ENCODE results near the gene CADM2. TPM values are rescaled to one million over a fixed set of nuclear protein-coding genes. Genes with fewer than 3 reads are reported as not detected.

Gene CADM2
- total RNA-seq, 1 donor from 2014 or later, result 1.2 TPM

DNA sequence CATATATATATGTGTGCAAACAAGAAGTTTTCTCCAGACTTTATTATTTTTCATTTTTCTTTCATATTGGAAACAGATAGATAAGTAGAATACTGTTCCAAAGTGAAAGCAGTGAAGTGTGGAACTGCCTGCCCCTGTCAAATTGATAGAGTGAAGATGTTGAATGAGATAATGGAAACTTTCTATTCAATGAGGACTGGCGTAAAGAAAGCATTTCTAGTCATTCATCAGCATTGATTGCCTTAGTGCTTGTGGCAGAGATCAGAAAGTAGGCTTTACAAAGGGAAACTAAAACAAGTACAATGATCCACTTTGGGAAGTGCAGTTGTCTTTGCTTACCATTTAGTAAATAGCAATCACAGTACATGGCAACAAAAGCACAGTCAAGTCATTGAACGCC lies 300.0 kb downstream of the CADM2 start:
- DNase-seq, result no peak
- no peak for ATAC-seq (ENCODE audit: poor library complexity)
- intact Hi-C loops (cut with DNase I), result no loop called here

DNA sequence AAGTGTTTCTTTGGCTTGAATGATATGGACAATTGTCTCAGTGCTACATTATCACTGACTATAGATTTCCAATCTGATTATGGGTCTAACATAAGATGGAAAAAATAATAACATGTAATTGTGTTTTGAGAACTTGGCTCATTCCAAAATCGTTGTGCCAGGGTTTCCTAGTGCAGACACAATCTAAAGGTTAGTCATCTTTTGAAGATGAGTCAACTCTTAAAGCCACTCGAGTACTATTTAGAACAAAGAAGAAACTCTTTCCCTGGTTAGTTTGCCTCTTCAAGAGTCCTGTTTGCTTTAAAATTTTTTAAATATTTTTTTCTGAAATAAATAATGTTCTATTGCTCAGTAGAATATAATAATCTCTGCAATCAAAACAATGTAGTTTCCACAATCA lies 301.0 kb downstream of the CADM2 start:
- DNase-seq (no peak), ATAC-seq (ENCODE audit: poor library complexity) (no peak)
- intact Hi-C loops (cut with DNase I), result no loop called here

DNA sequence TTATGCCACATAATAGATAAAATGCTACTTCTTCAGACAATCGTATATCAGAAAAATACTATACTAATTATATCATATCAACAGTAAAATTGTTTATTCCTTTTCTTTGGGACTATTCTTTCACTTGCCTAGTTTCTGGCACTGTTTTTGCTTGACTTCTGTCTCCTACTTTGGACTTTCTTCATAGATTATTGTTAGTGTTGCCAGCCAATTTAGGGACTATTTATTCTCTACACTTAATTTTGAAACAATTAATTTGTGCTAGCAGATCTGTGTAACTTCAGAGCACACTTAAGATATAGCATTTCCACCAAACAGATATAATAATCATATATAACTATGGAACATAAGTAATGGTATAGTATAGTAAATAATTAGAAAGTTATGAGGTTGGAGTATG lies 305.6 kb downstream of the CADM2 start:
- intact Hi-C loops (cut with DNase I), result no loop called here
- DNase-seq (no peak), ATAC-seq (ENCODE audit: poor library complexity) (no peak)

DNA sequence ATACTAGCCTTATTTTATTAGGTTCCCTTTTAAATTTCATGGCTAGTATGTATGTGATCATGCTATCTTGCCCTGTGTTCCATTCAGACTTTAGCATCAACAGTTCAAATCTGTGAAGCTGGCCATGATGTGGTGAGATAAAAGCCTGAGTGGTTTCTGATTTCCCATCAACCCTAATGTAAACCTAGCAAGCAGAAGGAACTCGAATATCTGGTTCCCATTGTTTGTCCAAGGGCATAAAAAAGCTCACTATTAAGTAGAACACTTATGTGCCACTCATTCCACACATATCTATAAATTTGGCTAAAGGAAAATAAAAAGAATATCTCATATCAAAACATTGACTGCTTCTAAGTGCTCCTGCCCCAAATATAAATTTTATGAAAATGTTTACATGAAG lies 311.7 kb downstream of the CADM2 start:
- ATAC-seq (ENCODE audit: poor library complexity) (no peak), DNase-seq (no peak)
- intact Hi-C loops (cut with DNase I), result no loop called here

DNA sequence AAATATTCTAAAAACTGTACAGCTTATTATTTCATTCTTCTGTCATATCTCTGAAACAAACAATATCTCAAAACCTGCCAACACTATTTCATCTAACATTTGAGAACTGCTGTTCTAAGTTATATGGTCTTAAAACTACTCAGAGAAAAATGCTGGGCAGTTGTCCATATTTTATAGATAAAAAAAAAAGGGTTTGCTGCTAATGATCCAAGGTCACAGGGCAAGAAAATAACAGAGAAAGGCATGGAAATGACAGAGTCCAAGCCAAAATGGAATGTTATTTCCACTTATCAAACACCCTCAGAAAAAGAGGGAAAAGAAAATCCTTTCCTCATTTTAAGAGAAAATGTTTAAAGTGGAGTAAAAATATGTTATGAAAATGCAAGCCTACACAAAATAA lies 313.1 kb downstream of the CADM2 start:
- intact Hi-C loops (cut with DNase I), result no loop called here
- no peak for ATAC-seq (ENCODE audit: poor library complexity)
- DNase-seq, result no peak

DNA sequence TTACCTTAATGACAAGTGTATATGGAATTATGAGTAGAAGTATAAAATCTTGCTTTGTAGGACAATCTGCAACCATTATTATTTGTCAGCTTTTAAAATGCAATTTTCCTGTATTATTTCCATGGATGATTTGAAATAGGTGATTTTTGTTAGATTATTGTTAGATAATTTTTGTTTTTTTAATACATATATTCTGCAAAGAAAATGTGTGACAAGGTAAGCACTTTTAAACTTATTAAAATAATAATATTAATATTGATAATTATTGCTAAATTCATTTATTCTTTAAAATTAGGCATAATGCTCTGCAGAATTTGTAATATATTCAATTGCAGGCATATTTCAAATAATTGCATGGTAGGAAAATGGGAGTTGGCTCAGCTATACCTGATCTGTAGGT lies 329.5 kb downstream of the CADM2 start:
- intact Hi-C loops (cut with DNase I), result no loop called here
- DNase-seq (no peak), ATAC-seq (ENCODE audit: poor library complexity) (no peak)

DNA sequence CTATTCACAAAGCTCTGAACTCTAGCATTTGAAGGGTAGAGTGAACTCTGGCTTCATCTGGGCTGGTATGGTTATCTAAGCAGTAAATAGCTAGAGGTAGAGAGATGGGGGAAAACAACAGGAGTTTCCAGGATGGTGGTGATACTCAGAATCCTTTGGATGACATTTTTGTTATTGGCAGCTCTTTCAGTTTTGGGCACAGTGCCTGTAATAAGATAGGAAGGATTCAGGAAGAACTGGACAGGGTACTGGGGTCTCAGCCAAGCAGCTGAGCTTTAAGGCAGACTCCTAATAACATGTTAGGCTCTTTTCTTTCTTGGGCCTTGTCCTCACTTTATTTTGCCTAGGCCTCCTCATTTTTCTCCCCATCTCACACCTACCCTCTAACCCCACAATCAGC lies 338.5 kb downstream of the CADM2 start:
- no peak for DNase-seq
- no peak for ATAC-seq (ENCODE audit: poor library complexity)
- intact Hi-C loops (cut with DNase I), result no loop called here

DNA sequence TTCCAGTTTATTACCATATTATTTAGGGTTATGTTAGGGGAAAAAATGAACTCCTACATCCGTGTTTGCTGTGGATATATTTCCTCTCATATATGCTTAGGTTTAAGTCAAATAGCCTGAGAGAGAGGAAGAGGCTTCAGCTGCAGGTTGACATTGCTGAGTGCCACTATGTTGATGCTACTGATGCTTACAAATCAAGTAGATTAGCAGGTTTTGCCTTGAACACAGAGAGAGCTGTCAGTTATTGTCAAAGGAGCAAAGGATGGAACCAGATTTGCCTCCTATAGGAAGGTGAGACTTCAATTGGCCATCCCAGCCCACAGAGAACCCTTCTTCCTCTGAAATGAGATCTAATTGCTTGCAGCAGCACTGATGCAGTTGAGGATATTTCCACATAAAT lies 339.2 kb downstream of the CADM2 start:
- intact Hi-C loops (cut with DNase I), result no loop called here
- ATAC-seq (ENCODE audit: poor library complexity), result no peak
- DNase-seq, result no peak

DNA sequence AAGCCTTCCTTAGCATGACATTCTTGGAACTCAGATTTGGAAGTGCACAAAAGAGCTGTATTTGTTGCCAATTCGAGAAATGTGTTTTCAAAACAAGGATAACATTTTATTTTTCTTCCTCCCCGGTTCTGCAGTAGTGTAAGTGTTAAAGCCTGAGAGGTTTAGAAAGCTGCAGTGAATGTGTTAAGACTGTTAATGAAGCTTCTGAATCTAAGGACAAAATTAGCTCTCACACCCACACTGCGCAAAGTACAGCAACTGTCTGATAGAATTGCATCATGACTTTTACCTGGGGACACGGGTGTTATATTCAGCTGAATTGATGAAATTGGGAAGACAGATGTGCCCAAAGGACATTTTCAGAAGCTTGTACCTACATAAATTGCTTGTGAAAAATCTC lies 344.4 kb downstream of the CADM2 start:
- no peak for DNase-seq
- intact Hi-C loops (cut with DNase I), result no loop called here
- no peak for ATAC-seq (ENCODE audit: poor library complexity)

DNA sequence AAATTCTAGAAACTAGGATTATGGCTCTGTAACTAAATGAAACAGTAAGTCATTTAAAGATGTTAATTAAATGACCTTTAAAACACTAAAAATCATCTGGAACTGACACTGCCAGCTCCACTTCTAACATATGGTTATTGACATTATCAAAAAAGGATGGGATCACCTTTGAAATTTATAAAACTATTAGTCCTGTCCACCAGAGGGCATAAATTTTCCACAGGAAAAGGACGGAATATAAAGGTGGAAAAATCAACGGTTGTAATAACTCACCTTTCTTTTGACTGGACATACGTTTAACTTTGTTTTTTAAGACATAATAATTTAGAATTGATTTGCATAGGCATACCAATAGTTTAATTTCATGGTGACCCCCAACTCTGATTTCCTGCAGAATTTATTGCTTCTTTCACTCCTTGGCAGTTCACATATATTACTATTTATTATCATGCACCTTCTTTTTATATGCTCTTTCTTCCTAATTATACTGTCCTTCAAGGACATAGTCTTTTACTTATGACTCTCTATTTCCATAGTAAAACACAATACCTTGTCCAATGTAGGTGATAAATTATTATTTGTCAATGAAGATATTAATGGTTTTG lies 345.7 kb downstream of the CADM2 start:
- intact Hi-C loops (cut with DNase I), result no loop called here
- ATAC-seq (ENCODE audit: poor library complexity) (no peak), DNase-seq (no peak)

DNA sequence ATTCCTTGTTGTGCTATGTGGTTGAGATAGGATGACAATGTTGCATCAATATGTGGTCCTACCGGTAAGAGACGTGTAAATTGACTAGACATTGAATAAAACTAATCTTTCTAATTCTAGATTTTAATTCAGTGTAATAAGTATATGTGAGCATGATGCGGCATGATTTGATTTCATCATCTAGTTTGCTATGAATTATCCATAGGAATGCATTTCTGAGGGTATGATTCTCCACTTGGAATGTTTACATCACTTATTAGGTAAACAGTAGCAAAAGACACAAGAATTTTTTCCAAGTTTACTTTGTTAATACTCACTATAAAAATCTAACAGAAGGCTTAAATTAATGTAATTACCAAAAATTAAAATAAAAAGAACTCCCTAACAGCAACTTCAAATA lies 353.5 kb downstream of the CADM2 start:
- DNase-seq (no peak), ATAC-seq (ENCODE audit: poor library complexity) (no peak)
- intact Hi-C loops (cut with DNase I), result no loop called here

DNA sequence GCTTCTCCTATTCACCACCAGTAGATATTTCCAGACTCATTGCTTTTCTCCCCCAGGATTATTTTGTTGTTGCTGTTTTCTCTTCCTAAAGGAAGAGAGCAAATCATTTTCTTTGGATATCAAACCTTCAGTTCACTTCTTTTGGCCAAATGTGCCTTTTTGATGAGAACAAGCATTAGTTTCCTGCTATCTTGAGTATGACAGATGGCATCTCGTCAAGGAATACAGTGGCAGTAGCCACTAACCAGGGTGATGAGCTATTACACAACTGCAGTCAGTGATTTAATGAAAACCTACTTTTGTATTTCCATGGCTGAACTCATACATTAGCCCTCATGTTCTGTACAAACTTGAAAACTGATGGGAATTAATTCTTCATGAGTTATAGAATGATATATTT lies 354.6 kb downstream of the CADM2 start:
- ATAC-seq (ENCODE audit: poor library complexity), result no peak
- intact Hi-C loops (cut with DNase I), result no loop called here
- no peak for DNase-seq

DNA sequence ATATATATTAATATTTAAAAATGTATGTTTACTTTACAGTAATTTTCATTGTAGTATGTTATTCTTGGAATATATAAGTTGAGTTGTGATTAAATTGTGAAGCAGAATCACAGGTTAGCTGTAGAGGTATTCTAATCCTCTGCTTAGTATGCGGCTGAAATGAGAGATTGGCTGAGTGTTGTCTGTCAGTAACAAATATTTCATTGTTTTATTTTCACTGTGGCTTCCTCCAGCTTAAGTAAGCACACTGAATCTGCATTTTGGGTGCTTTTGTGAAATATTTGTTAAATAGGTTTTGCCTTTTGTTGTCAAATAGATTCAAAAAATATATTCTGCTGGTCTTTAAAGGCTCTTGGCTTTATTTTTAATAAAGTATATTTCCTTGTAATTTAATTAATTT lies 357.5 kb downstream of the CADM2 start:
- no peak for ATAC-seq (ENCODE audit: poor library complexity)
- DNase-seq, result no peak
- intact Hi-C loops (cut with DNase I), result no loop called here

DNA sequence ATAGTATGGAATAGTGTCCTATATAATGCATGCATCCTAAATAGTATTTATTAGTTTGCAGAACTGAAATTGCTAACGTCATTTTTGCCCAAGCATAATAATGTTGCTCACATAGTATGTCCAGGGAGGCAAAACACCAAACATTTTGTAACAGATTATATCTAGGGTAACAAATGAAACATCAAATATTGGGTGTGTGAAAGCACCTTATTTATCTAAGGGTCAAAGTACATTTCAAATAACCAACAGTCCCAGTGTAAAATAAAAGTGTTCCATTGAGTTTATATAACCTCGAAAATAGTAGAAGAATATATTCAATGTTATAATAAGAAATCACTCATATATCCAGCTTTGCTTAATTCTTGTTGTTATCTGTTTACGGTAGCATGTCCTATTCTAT lies 363.1 kb downstream of the CADM2 start:
- intact Hi-C loops (cut with DNase I), result no loop called here
- no peak for DNase-seq
- no peak for ATAC-seq (ENCODE audit: poor library complexity)

DNA sequence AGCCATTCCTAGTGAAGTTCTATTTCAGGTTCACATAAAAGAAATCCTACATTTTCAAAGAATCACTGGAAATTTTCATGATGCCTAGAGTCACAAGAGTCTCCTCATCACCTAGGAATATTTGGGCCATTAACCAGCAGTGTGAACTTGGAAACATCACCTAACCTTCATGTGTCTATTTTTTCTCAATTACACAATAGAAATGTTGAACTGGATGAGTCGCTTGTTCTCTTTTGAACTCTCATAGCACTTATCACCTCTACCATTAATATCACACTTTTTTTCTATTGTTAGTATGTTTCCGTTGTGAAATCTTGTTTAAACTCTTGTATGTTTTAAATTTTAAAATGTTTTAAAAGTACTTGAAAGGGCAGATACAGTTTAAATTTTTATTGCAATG lies 371.3 kb downstream of the CADM2 start:
- intact Hi-C loops (cut with DNase I), result no loop called here
- no peak for ATAC-seq (ENCODE audit: poor library complexity)

DNA sequence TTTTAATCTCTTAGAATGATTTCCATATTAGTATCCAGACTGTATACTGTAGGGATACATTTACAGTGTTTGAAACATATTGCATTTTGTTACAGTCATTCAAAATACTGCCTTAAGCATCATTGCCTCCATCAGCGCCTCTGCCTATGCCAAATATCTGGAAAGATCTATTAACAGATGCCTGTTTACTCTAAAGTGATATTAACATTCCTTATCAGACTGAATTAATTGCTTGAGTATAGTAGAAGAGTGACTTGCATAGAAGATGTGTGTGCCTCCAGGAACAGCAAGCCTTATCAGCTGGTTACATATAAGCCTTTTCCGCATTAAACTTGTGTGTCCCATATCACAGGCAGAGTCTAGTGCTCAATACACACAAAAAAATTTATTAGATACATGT lies 379.1 kb downstream of the CADM2 start:
- no peak for DNase-seq
- intact Hi-C loops (cut with DNase I), result no loop called here
- no peak for ATAC-seq (ENCODE audit: poor library complexity)

More for the DNA sequence above, 371.3 kb downstream of the CADM2 start:
- no peak for DNase-seq

DNA sequence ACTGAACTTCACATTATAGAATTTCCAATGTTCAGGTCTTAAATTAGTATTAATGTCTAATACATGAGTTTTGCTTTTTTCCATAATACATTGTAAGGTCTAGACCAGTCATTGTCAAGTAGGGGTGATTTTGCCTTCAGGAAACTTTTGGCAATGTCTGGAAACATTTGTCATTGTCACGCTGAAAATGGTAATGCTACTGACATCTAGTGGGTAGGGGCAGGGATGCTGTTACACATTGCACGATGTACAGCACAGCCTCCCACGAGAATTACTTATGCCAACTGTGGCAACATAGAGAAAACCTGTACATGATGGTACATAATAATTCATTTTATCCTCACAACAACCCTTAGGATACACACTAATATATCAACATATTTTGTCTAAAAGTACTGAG lies 384.1 kb downstream of the CADM2 start:
- intact Hi-C loops (cut with DNase I), result no loop called here
- DNase-seq, result no peak
- no peak for ATAC-seq (ENCODE audit: poor library complexity)

DNA sequence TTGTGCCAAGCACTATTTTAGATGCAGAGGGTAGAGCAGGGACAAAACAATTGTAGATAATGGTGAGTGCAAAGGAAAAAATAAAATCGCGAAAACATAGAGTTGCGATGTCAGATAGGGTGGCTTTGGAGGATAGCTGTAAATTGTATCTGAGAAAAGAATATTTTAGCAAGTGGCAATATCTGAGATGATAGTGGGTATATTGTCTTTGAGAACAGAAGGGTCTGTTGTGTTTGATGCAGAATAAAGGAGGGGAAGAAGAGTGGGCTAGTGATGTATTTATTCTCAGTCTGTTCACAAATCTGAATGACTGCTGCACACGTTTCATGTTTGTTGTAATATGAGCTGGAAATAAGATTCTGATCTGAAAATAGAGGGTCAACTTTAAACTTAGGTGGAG lies 396.8 kb downstream of the CADM2 start:
- DNase-seq (no peak), ATAC-seq (ENCODE audit: poor library complexity) (no peak)
- intact Hi-C loops (cut with DNase I), result no loop called here

DNA sequence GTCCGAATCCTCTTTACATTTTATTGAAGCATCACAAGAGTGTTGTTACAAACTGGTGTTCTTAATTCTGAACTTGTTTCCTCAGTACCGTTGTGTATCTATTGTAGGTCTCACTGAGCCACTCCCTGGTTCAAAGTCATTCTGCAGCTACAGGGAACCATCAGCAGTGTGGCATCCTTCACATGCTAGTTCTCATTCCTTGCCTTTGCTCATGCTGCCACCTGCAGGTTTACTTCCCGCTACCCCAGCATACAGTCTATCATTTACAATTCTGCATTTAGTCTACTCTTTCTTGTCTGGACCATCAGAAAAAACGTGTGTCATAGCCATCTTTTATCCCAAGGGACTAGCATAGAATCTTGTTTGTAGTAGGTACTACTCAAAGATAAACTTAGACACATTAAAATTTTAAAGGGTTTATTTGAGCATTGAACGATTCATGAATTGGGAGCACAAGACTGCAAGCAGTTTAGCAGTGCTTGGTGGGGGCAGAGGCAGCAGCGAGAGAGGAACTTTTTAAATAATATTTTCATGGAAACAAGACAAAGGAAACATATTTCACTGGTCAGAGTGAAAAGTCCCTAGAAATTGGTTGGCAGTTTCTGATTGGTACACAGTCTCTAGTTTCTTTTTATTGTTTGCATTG lies 402.1 kb downstream of the CADM2 start:
- DNase-seq (no peak), ATAC-seq (ENCODE audit: poor library complexity) (no peak)
- intact Hi-C loops (cut with DNase I), result no loop called here

DNA sequence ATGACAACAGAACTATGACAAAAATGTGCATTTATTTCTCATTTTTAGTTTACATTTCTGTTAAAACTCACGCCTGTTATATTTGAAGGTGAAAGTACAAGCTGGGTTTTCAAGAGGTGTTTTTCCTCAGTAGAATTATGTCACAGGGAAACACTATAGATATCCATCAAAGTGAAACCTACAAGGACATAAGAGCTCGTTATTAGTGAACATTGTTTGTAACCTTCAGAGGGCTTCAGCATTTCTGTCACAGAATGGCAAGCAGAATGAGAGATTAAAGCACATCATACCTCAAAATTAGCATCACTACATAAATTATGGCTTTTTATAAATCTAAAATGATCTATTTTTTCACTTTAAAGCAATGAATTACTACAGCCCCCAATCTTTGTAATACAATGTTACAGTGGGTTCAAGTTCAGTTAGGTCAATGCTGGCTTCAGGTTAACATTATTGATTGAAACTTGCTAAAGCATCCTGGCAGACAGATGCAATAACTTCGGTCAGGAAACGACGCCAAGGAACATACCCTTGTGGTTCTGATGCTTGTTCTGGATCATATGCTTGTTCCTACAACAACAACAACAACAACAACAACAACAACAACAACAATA lies 405.6 kb downstream of the CADM2 start:
- ATAC-seq (ENCODE audit: poor library complexity) (no peak), DNase-seq (no peak)
- intact Hi-C loops (cut with DNase I), result no loop called here

DNA sequence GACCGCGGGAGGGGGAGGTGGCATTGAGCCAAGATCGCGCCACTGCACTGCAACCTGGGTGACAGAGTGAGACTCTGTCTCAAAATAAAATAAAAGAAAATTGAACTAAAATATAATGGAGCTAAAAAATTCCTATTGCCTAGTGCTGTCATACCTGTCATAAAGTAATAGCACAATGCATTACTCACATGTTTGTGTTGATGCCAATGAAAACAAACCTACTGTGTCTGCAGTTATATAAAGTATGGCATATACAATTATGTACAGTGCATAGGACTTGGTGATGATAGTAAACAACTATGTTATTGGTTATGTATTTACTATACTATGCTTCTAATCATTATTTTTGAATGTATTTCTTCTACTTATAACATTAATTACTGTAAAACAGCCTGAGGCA lies 411.6 kb downstream of the CADM2 start:
- no peak for ATAC-seq (ENCODE audit: poor library complexity)
- intact Hi-C loops (cut with DNase I), result no loop called here
- DNase-seq, result no peak

Measured in Right ventricle myocardium superior (tissue), 1 donor.